HG03139 (cell line): ENCODE measurements around the gene PGLYRP3.

Experiments
- ATAC-seq: cut with Tn5 transposase; IDR thresholded peaks from one replicate; pipeline ENCODE4 v1.9.1; 2021; ENCODE audit not compliant: unreplicated experiment

PGLYRP3 gene, protein sequence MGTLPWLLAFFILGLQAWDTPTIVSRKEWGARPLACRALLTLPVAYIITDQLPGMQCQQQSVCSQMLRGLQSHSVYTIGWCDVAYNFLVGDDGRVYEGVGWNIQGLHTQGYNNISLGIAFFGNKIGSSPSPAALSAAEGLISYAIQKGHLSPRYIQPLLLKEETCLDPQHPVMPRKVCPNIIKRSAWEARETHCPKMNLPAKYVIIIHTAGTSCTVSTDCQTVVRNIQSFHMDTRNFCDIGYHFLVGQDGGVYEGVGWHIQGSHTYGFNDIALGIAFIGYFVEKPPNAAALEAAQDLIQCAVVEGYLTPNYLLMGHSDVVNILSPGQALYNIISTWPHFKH

DNA sequence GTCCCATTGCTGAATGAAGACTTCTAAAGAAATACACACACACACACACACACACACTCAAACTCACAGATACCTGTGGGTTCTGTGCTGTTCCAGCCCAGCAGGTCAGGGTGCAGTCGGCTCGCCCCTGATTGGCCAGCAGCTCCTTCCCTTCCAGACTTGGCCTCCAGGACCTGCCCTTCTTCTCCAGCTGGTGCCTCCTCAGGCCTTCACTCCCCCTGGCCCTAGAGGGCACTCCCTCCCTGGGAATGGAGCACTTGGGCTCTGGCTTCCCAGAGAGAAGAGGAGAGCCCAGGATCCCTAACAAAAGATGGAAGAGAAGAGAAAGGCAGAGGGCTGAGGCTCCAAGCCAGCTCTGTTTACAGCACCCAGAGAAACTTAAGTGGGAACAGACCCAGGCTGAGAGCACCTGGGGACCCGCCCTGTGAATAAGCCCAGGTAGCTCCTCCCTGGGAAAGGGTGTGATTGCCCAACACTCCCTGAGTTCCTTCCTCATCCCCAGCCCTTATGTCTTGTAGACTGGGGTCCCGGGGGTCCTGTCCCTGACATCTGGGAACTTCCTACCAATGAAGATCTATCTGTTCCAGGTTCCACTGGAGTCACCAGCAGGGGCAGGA is at the start of gene PGLYRP3:
Gene PGLYRP3, minus strand, starts transcription at position 383 of the 617 bp plus-strand sequence. CDS start 2,287 bp downstream, outside the sequence.
- no peak for ATAC-seq

DNA sequence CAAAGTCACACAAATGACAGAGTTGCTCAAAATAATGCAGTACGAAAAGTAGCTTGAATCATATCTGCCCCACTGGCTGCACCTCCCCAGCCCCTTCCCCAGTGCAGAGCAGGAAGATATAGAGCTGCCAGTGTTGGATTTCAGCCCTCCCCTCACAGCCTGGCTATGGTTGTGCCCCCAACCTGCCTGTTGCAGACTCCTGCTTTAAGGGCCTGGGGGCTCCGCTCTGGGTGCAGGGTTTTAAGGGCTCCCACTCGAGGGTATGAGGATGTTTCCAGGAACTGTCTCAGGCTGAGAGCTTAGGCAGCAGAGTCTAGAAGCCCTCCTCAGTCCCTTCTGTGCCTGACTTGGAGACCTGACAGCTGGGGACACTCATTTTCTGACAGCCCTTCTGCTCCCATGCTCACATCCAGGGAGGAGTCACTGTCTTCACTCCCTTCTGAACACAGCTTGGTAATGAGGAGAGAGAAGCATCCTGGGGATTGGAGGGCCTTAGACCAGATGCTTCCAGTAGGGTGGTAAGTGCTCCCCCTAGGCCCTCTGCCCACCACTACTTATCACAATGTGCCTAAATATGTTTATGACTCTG is 49.5 kb upstream of the PGLYRP3 start:
- no peak for ATAC-seq

DNA sequence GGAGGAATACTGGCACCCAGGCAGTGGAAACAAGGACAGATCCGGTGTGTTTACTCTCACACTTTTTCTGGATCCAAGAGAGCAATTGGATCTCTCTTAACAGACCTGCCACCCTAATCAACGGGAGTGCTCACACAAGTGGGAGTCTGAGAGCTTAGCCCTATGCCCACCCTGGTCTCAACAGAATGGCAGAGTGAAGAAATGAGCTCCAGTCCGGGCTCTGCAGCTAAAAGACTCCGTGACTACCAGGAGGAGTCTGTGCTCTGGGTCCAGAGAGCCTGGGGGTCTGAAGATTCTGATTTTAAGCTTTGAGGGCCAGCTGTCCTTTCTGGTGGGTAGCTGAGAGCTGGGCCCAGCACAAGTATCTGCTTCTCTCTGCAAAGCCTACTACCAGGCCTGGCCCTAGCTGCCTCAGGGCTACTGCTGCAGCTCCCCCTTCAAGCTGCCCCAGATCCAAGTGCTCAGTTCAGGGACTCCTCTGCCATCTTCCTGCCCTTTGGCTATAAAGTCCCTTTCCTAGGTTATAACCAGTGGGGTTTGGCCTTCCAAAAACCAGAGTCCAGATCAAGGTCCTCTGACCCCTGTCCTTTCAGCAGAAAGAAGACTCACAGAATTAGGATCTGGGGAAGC is 48.8 kb upstream of the PGLYRP3 start:
- no peak for ATAC-seq

DNA sequence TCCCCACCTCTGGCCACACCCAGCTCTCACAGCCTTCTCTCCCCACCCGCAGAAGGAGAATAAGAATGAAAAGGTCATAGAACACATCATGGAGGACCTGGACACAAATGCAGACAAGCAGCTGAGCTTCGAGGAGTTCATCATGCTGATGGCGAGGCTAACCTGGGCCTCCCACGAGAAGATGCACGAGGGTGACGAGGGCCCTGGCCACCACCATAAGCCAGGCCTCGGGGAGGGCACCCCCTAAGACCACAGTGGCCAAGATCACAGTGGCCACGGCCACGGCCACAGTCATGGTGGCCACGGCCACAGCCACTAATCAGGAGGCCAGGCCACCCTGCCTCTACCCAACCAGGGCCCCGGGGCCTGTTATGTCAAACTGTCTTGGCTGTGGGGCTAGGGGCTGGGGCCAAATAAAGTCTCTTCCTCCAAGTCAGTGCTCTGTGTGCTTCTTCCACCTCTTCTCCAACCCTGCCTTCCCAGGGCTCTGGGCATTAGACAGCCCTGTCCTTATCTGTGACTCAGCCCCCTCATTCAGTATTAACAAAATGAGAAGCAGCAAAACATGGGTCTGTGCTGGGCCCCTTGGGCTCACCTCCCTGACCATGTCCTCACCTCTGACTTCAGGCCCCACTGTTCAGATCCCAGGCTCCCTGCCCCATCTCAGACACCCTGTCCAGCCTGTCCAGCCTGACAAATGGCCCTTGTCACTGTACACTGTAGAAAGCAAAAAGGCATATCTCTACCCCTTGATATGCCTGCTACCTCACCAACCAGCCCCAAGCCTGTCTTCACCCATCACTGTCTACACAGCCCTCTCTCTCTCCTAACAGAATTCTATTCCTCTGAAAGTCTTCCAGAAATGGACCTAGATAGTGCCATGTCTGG is 48.1 kb upstream of the PGLYRP3 start:
- ATAC-seq, result no peak

DNA sequence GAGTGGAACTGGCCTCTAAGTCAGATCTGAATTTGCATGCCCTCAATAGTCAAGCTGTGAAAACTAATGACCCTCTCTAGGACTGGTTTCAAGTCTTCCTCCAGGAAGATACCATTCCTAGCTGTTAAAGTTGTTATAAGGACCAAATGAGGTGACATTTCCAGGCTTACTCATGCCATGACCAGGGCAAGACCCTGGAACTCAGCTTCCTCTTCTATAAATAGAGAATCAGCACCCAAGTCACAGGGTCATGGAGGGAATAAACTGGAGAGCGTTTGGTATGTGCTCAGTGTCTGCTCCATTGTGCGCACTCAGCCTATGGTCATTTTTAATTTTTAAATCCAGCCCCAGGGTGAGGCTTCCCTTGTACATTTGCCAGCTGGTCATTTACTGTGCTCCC is 47.4 kb upstream of the PGLYRP3 start:
- no peak for ATAC-seq

DNA sequence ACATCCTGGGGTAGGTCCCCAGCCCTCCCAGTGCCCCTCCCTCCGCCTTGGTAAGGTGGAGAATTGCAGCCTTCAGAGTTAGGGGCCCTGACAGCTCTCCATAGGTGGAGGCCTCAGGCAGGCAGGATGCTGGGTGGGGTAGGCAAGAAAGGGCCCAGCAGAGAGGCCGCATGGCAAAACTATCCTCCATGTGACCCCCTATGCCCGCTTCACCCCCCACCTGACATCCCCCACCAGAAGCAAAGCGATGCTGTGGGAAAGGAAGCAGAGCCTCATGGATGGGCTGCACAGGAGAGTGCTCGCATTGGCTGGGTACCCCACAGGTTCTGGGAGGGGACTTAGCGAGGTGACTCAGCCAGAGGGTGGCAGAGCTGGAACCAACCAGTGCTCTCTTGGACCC is 46.5 kb upstream of the PGLYRP3 start:
- no peak for ATAC-seq

DNA sequence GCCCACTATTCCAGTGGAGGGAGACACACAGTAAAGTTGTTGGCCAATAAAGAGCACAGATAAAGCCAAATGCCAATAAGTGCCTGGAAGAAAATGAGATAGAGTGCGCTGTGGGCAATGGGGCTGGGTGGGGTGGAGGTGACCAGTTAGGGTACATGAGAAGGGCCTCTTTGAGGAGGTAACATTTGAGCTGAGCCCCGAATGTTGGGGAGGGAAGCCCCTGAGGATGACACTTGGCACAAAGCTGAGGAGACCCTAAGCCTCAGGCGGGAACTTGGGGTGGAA is 45.9 kb upstream of the PGLYRP3 start:
- no peak for ATAC-seq

DNA sequence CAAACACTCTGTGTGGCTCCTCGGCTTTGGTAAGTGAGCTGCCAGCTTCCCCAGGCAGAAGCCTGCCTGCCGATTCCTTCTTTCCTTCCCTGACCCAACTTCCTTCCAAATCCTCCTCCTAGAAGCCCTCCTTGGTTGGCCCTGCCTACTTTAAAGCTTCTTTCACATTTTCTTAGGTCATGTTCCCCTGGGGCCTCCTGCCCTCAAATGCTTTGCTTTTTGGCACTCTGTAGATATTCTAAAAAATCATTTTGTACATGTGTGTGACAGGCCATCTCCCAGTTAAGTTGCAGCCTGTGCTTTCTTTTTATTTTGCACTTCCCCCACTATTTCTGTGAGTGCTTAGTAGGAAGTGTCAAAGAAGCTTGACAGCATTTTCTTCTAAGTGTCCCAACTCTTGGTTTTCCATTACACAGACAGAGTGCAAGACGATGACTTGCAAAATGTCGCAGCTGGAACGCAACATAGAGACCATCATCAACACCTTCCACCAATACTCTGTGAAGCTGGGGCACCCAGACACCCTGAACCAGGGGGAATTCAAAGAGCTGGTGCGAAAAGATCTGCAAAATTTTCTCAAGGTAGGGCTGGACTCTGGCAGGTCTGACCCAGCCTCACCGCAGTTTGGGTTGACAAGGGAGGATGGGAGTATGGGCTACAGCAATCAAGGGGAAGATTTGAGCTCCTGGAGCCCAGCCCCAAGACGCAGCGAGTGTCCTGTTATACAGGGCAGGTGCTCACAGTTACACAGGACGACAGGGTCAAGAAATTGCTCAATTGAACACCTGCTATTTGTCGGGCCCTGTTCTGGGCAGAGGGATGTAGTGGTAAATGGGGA is 45.3 kb upstream of the PGLYRP3 start, which contains the start of gene S100A9:
Gene S100A9, plus strand, starts transcription at position 2 of the 838 bp plus-strand sequence. Its CDS starts 430 bp downstream, at position 432.
- ATAC-seq, result no peak

DNA sequence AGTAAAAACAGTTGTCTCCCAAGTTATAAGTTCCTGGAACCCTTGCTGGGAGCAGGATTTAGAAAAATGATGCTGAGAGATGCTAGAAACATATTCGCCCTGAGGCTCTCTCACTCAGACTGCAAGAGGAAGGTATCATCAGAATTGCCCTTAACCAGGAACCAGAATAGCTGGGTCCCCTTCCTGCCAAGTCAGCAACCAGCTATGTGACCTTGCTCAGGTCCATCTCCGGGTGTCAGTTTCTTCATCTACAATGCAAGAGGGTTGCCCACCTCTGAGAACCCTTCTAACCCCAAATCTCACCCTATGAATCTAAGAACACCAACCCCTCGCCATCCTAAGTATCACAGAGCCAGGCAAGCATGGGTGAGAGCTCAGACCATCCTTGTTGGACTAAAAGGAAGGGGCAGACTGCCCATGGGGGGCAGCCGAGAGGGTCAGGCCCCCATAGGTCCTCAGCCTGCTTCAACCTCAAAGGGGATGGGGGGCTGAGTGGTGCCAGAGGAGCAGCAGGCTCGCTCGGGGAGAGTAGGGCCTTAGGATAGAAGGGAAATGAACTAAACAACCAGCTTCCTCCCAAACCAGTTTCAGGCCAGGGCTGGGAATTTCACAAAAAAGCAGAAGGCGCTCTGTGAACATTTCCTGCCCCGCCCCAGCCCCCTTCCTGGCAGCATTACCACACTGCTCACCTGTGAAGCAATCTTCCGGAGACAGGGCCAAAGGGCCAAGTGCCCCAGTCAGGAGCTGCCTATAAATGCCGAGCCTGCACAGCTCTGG is 44.5 kb upstream of the PGLYRP3 start:
- ATAC-seq, result no peak

DNA sequence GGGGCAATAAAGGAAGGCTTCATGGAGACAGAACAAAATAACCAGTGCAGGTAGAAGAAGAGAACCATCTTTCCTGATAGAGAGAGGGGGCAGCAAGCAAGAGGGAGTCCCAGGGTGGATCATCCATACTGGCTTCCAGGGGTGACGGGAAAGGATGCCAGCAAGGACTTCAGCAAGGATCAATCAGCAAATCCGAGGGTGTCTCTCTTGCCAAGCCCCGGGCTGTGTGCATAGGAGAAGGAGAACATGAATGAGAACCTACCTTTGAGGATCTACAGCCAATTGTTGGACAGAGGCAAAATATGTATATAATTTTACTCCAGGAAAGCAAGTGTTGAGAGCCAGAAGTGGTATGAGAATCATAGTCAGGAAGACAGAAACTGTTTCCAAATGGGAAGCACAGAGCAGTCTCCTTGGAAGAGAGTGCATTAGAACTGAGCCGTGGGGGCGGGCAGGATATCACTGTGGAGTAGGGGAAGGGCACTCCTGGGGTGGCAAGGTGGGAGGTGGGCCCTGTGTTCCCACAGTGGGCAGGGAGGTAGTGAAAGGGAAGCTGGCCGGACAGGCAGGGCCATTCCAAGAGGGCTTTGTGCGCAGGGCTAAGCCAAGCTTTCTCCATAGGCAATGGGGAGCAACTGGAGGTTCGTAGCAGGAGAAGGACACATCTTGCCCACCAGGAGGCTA is 43.8 kb upstream of the PGLYRP3 start:
- ATAC-seq, result no peak

DNA sequence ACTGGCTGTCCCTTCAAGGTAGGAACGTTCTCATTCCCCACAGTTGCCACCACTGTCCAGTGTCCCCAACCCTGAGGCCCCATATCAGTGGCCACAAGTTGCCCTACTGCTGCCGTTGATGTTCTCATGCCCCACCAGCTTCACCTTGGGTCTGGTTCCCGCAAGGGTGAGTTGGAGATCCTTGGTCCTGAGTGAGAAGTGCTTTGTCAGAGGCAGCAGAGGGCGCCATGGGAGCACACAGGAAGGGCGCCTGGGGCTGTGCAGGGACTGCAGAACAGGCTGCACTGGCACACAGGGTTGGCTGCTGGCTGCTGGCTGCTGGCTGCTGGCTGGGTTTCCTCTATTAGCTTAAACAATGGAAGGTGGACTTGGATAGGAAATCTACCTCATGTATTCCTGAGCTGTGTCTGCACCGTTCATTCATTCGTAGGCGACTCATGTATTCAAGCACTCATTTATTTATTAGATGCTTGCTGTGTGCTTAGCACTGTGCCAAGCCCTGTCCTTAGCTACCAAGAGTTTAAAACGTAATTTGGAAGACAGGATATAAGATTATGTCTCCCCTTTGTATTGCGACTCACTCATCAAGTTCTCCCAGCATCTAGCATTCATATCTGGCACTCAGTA is 42.8 kb upstream of the PGLYRP3 start:
- no peak for ATAC-seq

DNA sequence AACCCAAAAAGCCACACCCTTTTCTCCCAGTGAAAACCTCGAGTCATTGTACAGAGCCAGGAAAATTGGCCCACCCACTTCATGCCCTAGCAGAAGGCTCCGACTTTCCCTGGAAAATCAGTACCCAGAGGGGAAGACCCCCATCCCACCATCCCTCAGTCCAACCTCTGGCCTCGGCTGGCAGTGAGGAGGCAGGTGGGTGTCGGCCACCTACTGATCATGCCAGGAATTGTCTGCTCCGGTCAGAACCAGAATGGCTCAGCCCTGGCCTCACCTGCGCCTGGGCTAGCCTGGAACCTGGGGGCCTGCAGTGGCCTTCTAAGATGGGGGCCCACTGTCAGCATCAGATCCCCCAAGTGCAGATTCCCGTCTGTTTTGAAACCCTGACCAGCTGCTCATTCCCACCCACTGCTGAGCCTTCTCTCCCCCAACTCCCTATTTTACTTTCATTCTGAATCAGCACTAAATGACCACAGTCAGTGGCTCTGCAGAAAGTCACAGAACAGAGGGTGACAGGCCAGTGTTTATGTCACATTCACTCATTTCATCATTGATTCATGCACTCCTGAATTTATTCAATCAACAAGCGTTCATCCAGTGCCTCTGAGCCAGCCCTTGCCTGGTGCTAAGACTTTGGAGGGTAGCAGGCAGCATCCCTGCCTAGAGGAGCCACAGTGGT is 41.9 kb upstream of the PGLYRP3 start:
- ATAC-seq, result no peak

DNA sequence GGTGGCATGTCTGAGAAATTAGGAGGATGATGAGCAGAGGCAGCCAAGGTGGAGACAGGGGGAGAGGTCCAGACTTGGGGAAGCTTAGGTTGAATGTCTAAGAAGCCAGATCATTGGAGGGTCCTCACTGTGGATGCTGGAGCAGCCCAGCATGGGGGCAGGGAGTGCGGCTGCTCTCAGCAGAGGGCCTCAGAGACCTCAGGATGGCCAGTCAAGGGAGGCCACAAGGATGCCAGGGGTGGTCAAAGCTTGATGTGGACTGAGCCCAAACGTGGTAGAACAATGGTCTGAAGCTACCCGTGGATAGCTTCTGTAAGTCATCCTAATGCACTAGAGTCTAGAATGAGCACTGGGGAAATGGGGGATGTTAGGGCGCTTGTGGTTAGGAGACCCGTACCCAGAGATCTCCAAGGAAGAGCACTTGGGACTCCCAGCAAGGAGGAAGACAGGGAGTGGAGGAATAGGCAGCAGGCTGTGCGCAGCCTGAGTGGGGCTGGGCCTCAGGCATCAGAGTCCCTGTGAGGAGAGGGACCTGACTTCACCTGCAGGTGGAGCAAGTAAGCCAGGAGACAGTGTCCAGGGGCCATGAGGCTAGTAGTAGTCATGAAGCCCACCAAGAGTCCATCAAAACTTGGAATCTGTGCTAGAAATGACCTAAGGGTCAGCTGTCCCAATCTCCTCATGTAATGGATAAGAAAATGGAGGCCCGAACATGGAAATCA is 40.6 kb upstream of the PGLYRP3 start:
- ATAC-seq, result no peak

DNA sequence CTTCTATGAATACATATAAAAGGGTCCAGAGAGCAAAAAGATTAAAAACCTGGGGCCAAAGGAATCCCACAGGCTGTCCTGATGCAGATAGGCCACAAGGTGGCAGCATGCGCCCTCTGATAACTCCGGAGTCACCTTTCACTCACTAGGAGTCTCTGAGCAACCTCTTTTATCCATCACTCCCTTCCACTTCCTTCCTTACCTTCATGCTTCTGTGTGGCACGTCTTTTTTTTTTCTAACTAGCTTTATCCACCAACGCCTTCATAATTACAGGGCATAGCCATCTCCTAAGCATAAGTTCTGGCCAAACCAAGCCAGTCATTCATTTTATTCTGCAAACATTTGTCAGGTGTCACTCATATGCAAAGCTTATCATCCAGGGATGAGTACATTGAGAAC is 39.8 kb upstream of the PGLYRP3 start:
- ATAC-seq, result no peak

DNA sequence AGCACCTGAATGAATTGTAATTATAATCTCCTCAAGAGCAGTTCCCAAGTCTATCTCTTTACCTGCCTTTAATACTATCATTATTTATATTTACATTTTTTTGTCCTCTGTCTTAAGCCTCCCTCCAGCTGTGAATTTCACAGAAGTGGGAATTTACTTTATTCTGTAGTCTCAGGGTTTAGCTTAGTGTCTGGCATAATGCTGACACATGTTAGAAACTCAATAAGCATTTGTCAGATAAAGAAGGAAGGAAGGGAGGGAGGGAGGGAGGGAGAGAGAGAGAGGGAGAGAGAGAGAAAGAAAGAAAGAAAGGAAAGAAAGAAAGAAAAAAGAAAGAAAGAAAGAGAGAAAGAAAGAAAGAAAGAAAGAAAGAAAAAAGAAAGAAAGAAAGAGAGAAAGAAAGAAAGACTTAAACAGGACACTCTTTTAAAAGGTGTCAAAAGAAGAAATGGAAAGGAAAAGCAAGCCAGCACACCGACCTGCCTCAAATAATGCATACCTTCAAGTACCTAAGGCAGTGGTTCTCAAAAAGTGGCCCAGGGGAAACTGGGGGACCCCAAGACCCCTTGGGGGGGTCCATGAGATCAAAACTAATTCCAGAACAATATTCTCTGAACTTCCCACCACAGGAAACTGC is 37.7 kb upstream of the PGLYRP3 start:
- no peak for ATAC-seq
